Measurements from ENCODE around the gene FOSB.
A peak's percentile ranks its signal among the peaks of the same experiment; 100 is the strongest.
"Not testable (repeated sequence)": the region's sequence is repeated elsewhere in the genome, so short reads cannot be mapped to it uniquely, and the experiment has no call there.

The FOSB gene

GRCh38 chr19:45431008-45431407 is 36.8 kb upstream of the FOSB start:
- not testable (repeated sequence) for H3K4me1 Mint-ChIP-seq (ENCODE audit: low read depth); H3K4me3 Mint-ChIP-seq; H3K27ac Mint-ChIP-seq; DNase-seq (ENCODE audit: low spot score); H3K9me3 Mint-ChIP-seq; H3K36me3 Mint-ChIP-seq (ENCODE audit: low read depth)
- H3K27me3 Mint-ChIP-seq (ENCODE audit: low read depth): peaks cover 11% of the 10 kb centered on the region

GRCh38 chr19:45432543-45432942 is 35.3 kb upstream of the FOSB start:
- H3K27ac Mint-ChIP-seq; H3K4me1 Mint-ChIP-seq (ENCODE audit: low read depth): not testable (repeated sequence)

GRCh38 chr19:45437328-45437727 is 30.5 kb upstream of the FOSB start:
- no peak for DNase-seq (ENCODE audit: low spot score)
- H3K4me3 Mint-ChIP-seq: no peak overlapping the region
- no peaks in the 10 kb centered on the region for H3K9me3 Mint-ChIP-seq
- no peaks in the 10 kb centered on the region for H3K36me3 Mint-ChIP-seq (ENCODE audit: low read depth)
- H3K4me1 Mint-ChIP-seq (ENCODE audit: low read depth): peaks cover 13% of the 10 kb centered on the region
- no peaks in the 10 kb centered on the region for H3K27me3 Mint-ChIP-seq (ENCODE audit: low read depth)
- no peak overlapping the region for H3K27ac Mint-ChIP-seq

More at GRCh38 chr19:45432543-45432942, 35.3 kb upstream of the FOSB start:
- not testable (repeated sequence) for DNase-seq (ENCODE audit: low spot score); H3K36me3 Mint-ChIP-seq (ENCODE audit: low read depth); H3K9me3 Mint-ChIP-seq; H3K27me3 Mint-ChIP-seq (ENCODE audit: low read depth); H3K4me3 Mint-ChIP-seq

DNA sequence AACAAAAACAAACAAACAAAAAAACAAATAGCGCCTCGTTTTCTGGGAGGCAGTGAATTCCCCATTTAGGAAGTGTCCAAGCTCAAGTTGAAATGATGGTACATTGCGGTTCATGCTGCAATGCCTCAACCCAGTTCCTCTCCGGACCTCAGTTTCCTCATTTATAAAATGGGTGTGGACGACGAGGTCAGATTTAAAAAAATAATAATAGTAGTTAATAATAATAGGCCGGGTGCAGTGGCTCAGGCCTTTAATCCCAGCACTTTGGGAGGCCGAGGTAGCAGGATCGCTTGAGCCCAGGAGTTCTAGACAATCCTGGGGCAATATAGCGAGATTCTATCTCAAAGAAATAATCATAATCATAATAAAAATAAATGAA is 28.6 kb upstream of the FOSB start:
- Mint-ChIP-seq H3K27ac (no peak overlapping the region), H3K4me1 (ENCODE audit: low read depth) (peaks cover 25% of the 10 kb centered on the region), H3K36me3 (ENCODE audit: low read depth) (no peaks in the 10 kb centered on the region), H3K9me3 (no peaks in the 10 kb centered on the region), H3K27me3 (ENCODE audit: low read depth) (peaks cover 2% of the 10 kb centered on the region), H3K4me3 (peak overlapping the region; percentile 48)
- no peak for DNase-seq (ENCODE audit: low spot score)

DNA sequence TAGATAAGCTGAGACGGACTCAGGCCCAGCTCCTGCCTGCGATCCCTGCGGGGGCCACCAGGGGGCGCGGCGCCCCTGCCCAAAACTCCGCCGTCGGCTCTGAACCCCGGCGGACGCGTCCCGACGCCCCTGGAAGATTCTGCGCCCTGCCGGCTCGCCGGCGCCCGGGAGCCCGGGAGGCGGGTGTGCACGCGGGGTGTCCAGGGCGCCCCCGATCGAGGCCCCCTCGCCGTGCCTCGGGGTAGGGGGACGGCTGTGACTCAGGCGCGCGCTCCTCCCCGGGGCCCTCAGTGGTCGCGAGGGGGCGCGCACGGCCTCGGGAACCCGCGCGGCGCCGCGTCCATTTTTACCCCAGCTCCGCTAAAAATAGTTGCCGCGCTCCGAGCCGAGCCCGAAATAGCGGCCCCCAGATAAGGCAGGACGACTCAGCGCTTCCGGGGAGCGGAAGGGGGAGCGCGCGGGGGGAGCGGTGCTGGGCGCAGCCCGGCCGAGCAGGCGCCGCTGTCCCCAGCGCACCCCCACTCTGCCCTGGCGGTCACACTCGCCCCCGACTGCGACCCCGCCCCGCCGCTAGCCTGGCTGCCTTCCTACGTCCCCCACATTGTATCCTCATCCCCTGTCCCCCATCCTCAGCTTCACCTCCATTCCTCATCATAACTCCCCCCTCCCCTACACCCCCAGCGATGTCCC is 28.1 kb upstream of the FOSB start:
- Mint-ChIP-seq H3K27me3 (ENCODE audit: low read depth) (peaks cover 2% of the 10 kb centered on the region), H3K4me1 (ENCODE audit: low read depth) (peaks cover 28% of the 10 kb centered on the region), H3K27ac (peak overlapping the region; percentile 78), H3K4me3 (peak overlapping the region; percentile 78), H3K9me3 (no peaks in the 10 kb centered on the region), H3K36me3 (ENCODE audit: low read depth) (no peaks in the 10 kb centered on the region)
- DNase-seq (ENCODE audit: low spot score): peak; percentile 79

DNA sequence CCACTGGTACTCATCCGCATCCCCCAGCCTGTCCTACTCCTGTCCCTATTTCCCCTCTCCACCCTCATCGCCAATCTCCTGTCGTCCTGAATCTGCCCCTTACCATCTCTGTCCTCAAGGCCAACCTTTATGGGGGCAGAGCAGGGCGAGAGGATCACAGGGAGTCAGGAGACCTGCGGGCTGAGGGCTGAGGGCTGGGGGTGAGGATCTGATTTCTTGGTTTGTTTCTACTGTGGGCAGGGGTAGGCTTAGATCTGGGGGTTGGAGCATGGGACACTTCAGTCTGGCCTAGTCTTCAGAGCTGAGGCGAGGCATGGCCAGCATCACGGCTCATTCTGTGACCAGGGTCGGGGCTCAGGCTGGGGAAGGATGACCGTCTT is 27.5 kb upstream of the FOSB start:
- Mint-ChIP-seq H3K4me3 (peak overlapping the region; percentile 78), H3K36me3 (ENCODE audit: low read depth) (no peaks in the 10 kb centered on the region), H3K4me1 (ENCODE audit: low read depth) (peaks cover 29% of the 10 kb centered on the region), H3K27me3 (ENCODE audit: low read depth) (peaks cover 2% of the 10 kb centered on the region), H3K27ac (peak overlapping the region; percentile 78), H3K9me3 (no peaks in the 10 kb centered on the region)
- no peak for DNase-seq (ENCODE audit: low spot score)

- DNase-seq (ENCODE audit: low spot score): no peak
- Mint-ChIP-seq H3K4me3 (peak overlapping the region; percentile 78), H3K27me3 (ENCODE audit: low read depth) (peaks cover 2% of the 10 kb centered on the region), H3K9me3 (no peaks in the 10 kb centered on the region), H3K36me3 (ENCODE audit: low read depth) (no peaks in the 10 kb centered on the region), H3K27ac (peak overlapping the region; percentile 78), H3K4me1 (ENCODE audit: low read depth) (peaks cover 33% of the 10 kb centered on the region)
Observed at GRCh38 chr19:45440873-45441654, 26.7 kb upstream of the FOSB start.

- Mint-ChIP-seq H3K4me3 (peak overlapping the region; percentile 77), H3K9me3 (no peaks in the 10 kb centered on the region), H3K27me3 (ENCODE audit: low read depth) (peaks cover 2% of the 10 kb centered on the region), H3K27ac (peak overlapping the region; percentile 67), H3K4me1 (ENCODE audit: low read depth) (peaks cover 38% of the 10 kb centered on the region), H3K36me3 (ENCODE audit: low read depth) (no peaks in the 10 kb centered on the region)
- DNase-seq (ENCODE audit: low spot score): no peak
Observed at GRCh38 chr19:45442408-45442777, 25.4 kb upstream of the FOSB start.

DNA sequence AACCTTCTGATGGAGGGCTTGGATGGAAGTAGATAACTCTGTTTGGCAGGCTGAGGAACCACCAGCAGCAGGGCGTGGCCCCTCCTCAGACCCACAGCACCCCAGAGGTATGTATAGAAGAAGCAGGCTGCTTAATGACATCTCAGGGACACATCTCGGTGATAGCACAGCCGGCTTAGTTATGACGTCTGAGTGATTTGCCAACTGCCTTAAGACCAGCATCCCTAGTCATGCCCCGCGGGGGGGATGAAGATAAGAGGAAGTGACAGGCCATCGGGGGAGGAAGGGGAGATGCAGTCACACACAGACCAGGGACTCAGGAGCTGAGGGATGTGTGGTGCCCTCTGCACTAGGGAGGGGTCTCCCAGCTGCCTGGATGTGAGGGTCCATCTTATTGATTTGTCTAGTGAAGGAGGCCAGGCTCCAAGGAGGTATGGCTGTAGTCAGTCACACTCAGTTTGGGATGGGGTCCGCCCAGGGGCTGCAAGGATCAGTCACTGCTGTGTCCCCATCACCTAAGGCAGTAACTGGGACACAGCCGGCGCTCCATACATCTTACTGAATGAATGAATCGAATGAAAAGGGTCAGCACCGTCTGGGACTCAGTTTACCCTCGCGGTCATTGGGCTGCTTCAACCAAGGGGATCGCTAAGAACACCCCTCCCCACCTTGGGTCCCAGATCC is 24.9 kb upstream of the FOSB start:
- peak; percentile 25 for DNase-seq (ENCODE audit: low spot score)
- H3K27ac Mint-ChIP-seq: peak overlapping the region; percentile 67
- H3K9me3 Mint-ChIP-seq: no peaks in the 10 kb centered on the region
- peaks cover 2% of the 10 kb centered on the region for H3K27me3 Mint-ChIP-seq (ENCODE audit: low read depth)
- H3K4me3 Mint-ChIP-seq: peak overlapping the region; percentile 77
- H3K36me3 Mint-ChIP-seq (ENCODE audit: low read depth): no peaks in the 10 kb centered on the region
- H3K4me1 Mint-ChIP-seq (ENCODE audit: low read depth): peaks cover 41% of the 10 kb centered on the region

DNA sequence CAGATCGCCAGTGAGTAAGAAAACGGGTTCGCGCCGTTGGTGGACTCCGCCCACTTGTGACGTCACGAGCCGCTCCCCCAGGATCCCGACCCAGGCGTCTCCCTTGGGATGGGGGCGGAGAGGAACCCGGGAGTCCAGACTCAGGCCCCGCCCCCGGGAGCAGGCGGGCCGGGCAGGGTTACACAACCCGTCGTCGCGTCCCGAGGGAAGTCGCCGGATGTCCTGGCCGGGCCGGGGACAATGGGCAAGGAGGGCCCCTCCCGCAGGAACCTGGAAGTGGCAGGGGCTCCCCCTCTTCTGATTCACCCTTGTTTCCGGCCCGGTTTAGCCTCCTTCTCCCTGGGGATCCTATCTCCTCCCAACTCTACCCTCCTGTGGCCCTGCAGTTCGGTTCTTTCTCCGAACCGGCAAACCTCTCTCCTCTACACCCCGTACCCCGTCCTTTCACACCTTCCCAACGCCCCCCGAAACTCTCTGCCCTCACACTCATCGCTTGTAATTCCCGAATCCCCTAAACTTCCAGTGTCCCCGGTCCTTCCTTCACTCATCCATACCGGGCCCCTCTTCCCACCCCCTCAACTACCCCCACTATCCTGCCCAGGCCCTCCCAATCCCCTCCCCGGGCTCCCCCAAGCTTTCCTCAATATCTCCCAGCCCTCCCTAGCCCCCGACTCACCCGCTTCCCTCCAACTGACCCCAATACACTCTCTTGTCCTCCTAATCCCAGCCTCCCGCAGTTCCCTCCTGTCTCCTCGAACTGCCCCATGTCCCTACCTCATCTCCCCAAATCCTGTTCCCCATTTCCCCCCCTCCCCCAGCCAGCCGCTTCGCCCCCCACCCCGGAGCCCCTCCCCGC is 24.1 kb upstream of the FOSB start:
- H3K36me3 Mint-ChIP-seq (ENCODE audit: low read depth): no peaks in the 10 kb centered on the region
- H3K27ac Mint-ChIP-seq: peak overlapping the region; percentile 90
- H3K9me3 Mint-ChIP-seq: no peaks in the 10 kb centered on the region
- peaks cover 43% of the 10 kb centered on the region for H3K4me1 Mint-ChIP-seq (ENCODE audit: low read depth)
- peaks cover 2% of the 10 kb centered on the region for H3K27me3 Mint-ChIP-seq (ENCODE audit: low read depth)
- DNase-seq (ENCODE audit: low spot score): peak; percentile 66
- peak overlapping the region; percentile 86 for H3K4me3 Mint-ChIP-seq

- Mint-ChIP-seq H3K27ac (peak overlapping the region; percentile 28), H3K27me3 (ENCODE audit: low read depth) (peaks cover 2% of the 10 kb centered on the region), H3K4me3 (peak overlapping the region; percentile 37), H3K36me3 (ENCODE audit: low read depth) (no peaks in the 10 kb centered on the region), H3K4me1 (ENCODE audit: low read depth) (peaks cover 44% of the 10 kb centered on the region), H3K9me3 (no peaks in the 10 kb centered on the region)
- peak; percentile 85 for DNase-seq (ENCODE audit: low spot score)
Observed at GRCh38 chr19:45444318-45445041, 23.3 kb upstream of the FOSB start.

- Mint-ChIP-seq H3K9me3 (no peaks in the 10 kb centered on the region), H3K4me1 (ENCODE audit: low read depth) (peaks cover 45% of the 10 kb centered on the region), H3K27ac (no peak overlapping the region), H3K27me3 (ENCODE audit: low read depth) (peaks cover 2% of the 10 kb centered on the region), H3K4me3 (peak overlapping the region; percentile 37), H3K36me3 (ENCODE audit: low read depth) (no peaks in the 10 kb centered on the region)
- DNase-seq (ENCODE audit: low spot score): no peak
Observed at GRCh38 chr19:45445139-45445538, 22.7 kb upstream of the FOSB start.

GRCh38 chr19:45446295-45446694 is 21.5 kb upstream of the FOSB start:
- H3K9me3 Mint-ChIP-seq: no peaks in the 10 kb centered on the region
- H3K27ac Mint-ChIP-seq: peak overlapping the region; percentile 61

More at GRCh38 chr19:45446295-45446694, 21.5 kb upstream of the FOSB start:
- no peak for DNase-seq (ENCODE audit: low spot score)
- Mint-ChIP-seq H3K4me3 (no peak overlapping the region), H3K27me3 (ENCODE audit: low read depth) (peaks cover 2% of the 10 kb centered on the region), H3K36me3 (ENCODE audit: low read depth) (no peaks in the 10 kb centered on the region), H3K4me1 (ENCODE audit: low read depth) (peaks cover 45% of the 10 kb centered on the region)

All from T-helper 2 cell treated with Interferon-gamma antibody and Interleukin-4, amounts not matched to agents 5 μg/mL and 100 μg/mL, for 36 hours (primary cell).